ENCODE results near the gene SPN.
A peak's percentile ranks its signal among the peaks of the same experiment; 100 is the strongest.

The SPN gene

DNA sequence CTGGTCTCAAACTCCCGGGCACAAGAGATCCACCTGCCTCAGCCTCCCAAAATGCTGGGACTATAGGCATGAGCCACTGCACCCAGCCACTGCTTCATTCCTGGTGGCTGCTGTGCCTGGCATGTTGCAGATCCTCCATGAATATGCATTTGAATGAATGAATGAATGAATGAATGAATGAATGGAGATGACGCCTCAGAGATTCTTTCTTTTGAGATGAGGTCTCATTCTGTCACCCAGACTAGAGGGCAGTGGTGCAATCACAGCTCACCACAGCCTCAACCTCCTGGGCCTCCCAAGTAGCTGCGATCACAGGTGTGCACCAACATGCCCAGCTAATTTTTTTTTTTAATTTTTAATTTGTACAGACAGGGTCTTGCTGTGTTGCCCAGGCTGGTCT lies 5.2 kb downstream of the SPN start:
- TF ChIP-seq, protein P1, sequence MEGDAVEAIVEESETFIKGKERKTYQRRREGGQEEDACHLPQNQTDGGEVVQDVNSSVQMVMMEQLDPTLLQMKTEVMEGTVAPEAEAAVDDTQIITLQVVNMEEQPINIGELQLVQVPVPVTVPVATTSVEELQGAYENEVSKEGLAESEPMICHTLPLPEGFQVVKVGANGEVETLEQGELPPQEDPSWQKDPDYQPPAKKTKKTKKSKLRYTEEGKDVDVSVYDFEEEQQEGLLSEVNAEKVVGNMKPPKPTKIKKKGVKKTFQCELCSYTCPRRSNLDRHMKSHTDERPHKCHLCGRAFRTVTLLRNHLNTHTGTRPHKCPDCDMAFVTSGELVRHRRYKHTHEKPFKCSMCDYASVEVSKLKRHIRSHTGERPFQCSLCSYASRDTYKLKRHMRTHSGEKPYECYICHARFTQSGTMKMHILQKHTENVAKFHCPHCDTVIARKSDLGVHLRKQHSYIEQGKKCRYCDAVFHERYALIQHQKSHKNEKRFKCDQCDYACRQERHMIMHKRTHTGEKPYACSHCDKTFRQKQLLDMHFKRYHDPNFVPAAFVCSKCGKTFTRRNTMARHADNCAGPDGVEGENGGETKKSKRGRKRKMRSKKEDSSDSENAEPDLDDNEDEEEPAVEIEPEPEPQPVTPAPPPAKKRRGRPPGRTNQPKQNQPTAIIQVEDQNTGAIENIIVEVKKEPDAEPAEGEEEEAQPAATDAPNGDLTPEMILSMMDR (IDR thresholded peaks at IDR 0.05; ENCODE audit: low read length, missing control alignments): no peak
- no peak overlapping the region for H3K4me3 ChIP-seq (replicated peaks; ENCODE audit: low read depth, low read length)
- no peak for DNase-seq (ENCODE audit: low read depth)

DNA sequence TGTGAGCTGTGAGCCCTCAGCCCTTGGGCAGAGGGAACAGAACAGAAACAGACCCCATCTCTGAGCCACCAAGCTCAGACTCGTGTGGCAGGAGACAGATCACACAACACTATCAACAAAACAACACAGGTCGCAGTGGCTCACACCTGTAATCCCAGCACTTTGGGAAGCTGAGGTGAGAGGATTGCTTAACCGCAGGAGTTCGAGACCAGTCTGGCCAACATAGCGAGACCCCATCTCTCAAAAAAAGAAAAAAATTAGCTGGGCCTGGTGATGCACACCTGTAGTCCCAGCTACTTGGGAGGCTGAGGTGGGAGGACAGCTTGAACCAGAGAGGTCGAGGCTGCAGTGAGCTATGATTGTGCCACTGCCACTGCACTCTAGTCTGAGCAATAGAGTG lies 10.5 kb downstream of the SPN start:
- DNase-seq (ENCODE audit: low read depth): no peak
- TF ChIP-seq, protein P1 (IDR thresholded peaks at IDR 0.05; ENCODE audit: low read length, missing control alignments): no peak
- H3K4me3 ChIP-seq (replicated peaks; ENCODE audit: low read depth, low read length): no peak overlapping the region

DNA sequence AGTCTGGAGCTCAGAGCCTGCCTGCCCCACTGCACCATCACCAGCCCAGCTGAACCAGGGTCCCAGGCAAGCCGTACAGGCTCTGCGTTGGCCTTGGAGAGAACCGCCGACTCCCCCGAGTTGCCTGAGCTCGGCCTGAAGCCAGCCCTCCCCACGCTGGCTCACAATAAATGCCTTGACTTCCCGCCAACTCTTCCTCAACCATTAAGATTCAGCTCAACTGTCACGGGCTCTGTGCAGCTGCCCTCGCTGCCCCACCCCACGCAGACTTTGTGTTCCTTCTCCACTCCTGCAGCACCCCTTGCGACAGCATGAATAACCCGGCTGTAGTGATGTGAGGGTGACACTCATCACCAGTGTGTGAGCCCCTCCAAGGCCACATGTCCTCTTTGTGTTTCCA lies 11.1 kb downstream of the SPN start:
- TF ChIP-seq, protein P1 (IDR thresholded peaks at IDR 0.05; ENCODE audit: low read length, missing control alignments): no peak
- no peak overlapping the region for H3K4me3 ChIP-seq (replicated peaks; ENCODE audit: low read depth, low read length)
- DNase-seq (ENCODE audit: low read depth): peak; percentile 80

DNA sequence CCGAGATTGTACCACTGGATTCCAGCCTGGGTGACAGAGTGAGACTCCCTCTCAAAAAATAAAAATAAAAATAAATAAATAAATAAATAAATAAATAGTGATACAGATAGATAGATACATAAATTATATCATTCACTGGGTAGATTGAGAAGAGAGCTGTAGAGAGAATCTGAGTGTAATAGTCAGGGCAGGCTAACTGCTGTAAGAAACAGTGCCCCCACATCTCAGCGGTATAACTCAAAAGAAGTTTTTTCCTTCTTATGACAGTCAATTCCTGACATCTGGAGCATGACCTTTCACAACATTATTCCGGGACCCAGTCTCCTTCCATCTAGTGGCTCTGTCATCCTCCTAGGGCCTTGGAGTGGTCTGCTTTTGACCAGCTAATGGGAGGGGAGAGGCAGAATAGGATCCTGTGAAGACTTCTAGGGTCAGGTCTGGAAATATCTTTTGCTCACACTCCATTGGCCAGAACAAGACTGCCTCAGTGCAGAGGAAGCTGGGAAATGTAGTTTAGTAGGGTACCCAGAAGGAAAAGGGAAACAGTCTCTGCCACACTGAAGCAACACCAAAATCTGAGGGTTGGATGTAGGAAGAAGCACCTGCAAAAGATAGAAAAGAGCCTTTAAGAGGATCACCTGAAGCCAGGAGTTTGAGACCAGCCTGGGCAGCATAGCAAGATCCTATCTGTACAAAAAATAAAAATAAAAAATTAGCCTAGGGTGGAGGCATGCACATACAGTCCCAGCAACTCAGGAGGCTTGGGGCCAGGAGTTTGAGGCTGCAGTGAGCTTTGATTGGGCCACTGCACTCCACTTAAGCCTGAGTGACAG lies 13.0 kb downstream of the SPN start:
- peak; percentile 37 for DNase-seq (ENCODE audit: low read depth)
- TF ChIP-seq, protein P1 (IDR thresholded peaks at IDR 0.05; ENCODE audit: low read length, missing control alignments): no peak
- H3K4me3 ChIP-seq (replicated peaks; ENCODE audit: low read depth, low read length): no peak overlapping the region

DNA sequence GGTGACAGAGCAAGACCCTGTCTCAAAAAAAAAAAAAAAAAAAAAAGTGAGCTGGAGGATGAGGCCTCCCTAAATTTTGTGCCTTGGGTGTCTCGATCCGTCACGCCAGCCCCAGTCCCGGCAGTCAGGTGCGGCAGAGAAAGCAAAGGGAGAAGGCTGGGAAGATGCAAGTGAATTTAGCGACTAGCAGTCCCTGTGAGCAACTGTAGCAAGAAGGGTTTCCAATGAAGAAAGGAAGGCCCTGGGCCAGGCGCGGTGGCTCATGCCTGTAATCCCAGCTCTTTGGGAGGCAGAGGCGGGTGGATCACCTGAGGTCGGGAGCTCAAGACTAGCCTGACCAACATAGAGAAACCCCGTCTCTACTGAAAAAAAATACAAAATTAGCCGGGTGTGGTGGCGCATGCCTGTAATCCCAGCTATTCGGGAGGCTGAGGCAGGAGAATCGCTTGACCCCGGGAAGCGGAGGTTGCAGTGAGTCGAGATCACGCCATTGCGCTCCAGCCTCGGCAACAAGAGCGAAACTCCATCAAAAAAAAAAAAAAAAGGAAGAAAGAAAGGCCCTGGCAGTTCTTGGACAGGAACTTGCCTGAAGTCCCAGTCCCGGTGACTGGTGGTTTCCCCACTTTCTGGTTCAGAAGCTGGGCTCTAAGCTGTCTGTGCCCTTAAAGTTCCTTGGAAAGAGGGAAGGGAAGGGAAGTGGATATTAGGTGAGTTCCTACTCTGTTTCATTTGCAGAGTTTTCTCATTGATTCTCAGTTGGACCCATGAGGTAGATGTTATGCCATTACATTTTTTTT lies 14.1 kb downstream of the SPN start:
- no peak for DNase-seq (ENCODE audit: low read depth)
- TF ChIP-seq, protein P1 (IDR thresholded peaks at IDR 0.05; ENCODE audit: low read length, missing control alignments): no peak
- no peak overlapping the region for H3K4me3 ChIP-seq (replicated peaks; ENCODE audit: low read depth, low read length)

DNA sequence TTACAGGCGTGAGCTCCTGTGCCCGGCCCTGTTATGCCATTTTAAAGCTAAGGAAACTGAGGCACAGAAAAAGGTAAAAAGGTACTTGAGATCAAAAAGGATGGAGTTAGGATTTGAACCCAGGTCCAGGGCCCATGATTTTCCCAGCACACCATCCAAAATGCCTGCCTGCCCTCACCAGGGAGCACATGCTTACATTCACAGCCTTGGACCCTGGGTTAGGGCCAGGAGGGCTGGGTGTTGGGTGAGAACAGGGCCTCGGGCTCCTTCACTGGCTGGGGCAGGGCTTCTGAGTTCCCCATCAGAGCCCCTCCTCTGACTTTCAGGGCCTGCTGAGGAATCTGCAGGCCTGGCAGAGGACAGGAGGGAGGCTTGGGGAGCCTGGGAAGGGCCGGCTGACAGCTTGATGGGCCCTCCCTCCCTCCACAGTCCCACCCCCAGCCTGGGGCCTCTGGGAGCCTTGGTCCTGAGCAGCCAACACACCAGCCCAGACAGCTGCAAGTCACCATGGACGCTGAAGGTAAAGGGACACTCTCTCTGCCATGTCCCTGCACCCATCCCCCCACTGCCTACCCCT lies 15.7 kb downstream of the SPN start, which contains the start of gene QPRT:
Gene QPRT (plus strand): TSS at position 490 of the 577 bp plus-strand sequence. CDS start 18 bp downstream, at position 508.
- TF ChIP-seq, protein P1 (IDR thresholded peaks at IDR 0.05; ENCODE audit: low read length, missing control alignments): no peak
- peak within 1 kb of the TSS; percentile 55 for H3K4me3 ChIP-seq (replicated peaks; ENCODE audit: low read depth, low read length)

More for the DNA sequence above, 15.7 kb downstream of the SPN start, which contains the start of gene QPRT:
- DNase-seq (ENCODE audit: low read depth): peak; percentile 57
